Ecto neural progenitor cell (in vitro differentiated cells): ENCODE data around the gene METAP1D.
A peak's percentile ranks its signal among the peaks of the same experiment; 100 is the strongest.
"Not testable (repeated sequence)": the region's sequence is repeated elsewhere in the genome, so short reads cannot be mapped to it uniquely, and the experiment has no call there.

Source experiments
- DNase-seq: peaks from one replicate; pipeline ENCODE4 v3.0.0-alpha.2; 2018; ENCODE audit warnings: low spot score

Gene METAP1D

GRCh38 chr2:172102391-172103359, 102.9 kb downstream of the METAP1D start, which contains the start of gene DLX2:
Gene DLX2, minus strand, starts transcription at chr2:172102900. Its CDS starts 362 bp downstream, at chr2:172102538.
- DNase-seq = peak; percentile 96

GRCh38 chr2:172103471-172104272, 103.9 kb downstream of the METAP1D start:
- peak; percentile 93 for DNase-seq

GRCh38 chr2:172105471-172106107, 105.8 kb downstream of the METAP1D start:
- DNase-seq = no peak

GRCh38 chr2:172106108-172106961, 106.6 kb downstream of the METAP1D start:
- DNase-seq = peak; percentile 83

- no peak for DNase-seq
These were observed 108.2 kb downstream of the METAP1D start for GRCh38 chr2:172107690-172108586.

- no peak for DNase-seq
These were observed 108.8 kb downstream of the METAP1D start for GRCh38 chr2:172108587-172108930.

GRCh38 chr2:172109256-172109987, 109.7 kb downstream of the METAP1D start:
- no peak for DNase-seq

- DNase-seq = no peak
These were observed 110.4 kb downstream of the METAP1D start for GRCh38 chr2:172109988-172110811.

- no peak for DNase-seq
These were observed 113.9 kb downstream of the METAP1D start for GRCh38 chr2:172113617-172114016.

GRCh38 chr2:172114176-172114575, 114.4 kb downstream of the METAP1D start:
- DNase-seq = not testable (repeated sequence)

- no peak for DNase-seq
These were observed 114.8 kb downstream of the METAP1D start for GRCh38 chr2:172114579-172114978.

GRCh38 chr2:172116107-172116506, 116.4 kb downstream of the METAP1D start:
- DNase-seq = no peak

- DNase-seq = no peak
These were observed 119.3 kb downstream of the METAP1D start for GRCh38 chr2:172119089-172119488.

GRCh38 chr2:172120118-172120517, 120.4 kb downstream of the METAP1D start:
- DNase-seq = no peak

- DNase-seq = no peak
These were observed 128.7 kb downstream of the METAP1D start for GRCh38 chr2:172128484-172128883.

GRCh38 chr2:172129404-172129803, 129.7 kb downstream of the METAP1D start:
- DNase-seq = no peak
